KMS-11 (cell line): ENCODE data around the gene DTNBP1.

Source experiments
- H2AFZ ChIP-seq: fragments of 200-600 bp; sonication (generic); 2 replicates; pipeline ENCODE4 v1.6.1; 2016; ENCODE audit warnings: antibody characterized with exemption, mixed run types, low read depth
- H3K27ac ChIP-seq: fragments of 200-600 bp; sonication (generic); 2 replicates; pipeline ENCODE4 v1.6.1; 2016; ENCODE audit warnings: mild to moderate bottlenecking, mixed run types
- H3K27me3 ChIP-seq: fragments of 200-600 bp; sonication (generic); 2 replicates; pipeline ENCODE4 v1.6.1; 2017; ENCODE audit warnings: mild to moderate bottlenecking, low read depth, mixed run types, moderate library complexity; ENCODE audit not compliant: insufficient read depth
- H3K36me3 ChIP-seq: fragments of 200-600 bp; sonication (generic); 2 replicates; pipeline ENCODE4 v1.6.1; 2017; ENCODE audit warnings: mild to moderate bottlenecking, mixed run types; ENCODE audit not compliant: insufficient read depth
- H3K4me1 ChIP-seq: fragments of 200-600 bp; sonication (generic); 2 replicates; pipeline ENCODE4 v1.6.1; 2016; ENCODE audit warnings: mild to moderate bottlenecking, low read depth, mixed run types; ENCODE audit not compliant: poor library complexity, severe bottlenecking
- H3K4me2 ChIP-seq: fragments of 200-600 bp; sonication (generic); 2 replicates; pipeline ENCODE4 v1.7.0; 2016; ENCODE audit warnings: mild to moderate bottlenecking, mixed run types
- H3K4me3 ChIP-seq: fragments of 200-600 bp; sonication (generic); IDR thresholded peaks from 2 replicates; pipeline ENCODE4 v1.6.1; 2017; ENCODE audit warnings: low read depth, low read length, mixed read lengths; ENCODE audit not compliant: insufficient read depth
- H3K79me2 ChIP-seq: fragments of 200-600 bp; sonication (generic); 2 replicates; pipeline ENCODE4 v1.6.1; 2016; ENCODE audit warnings: low read depth, mixed run types; ENCODE audit not compliant: insufficient read depth
- H3K9ac ChIP-seq: fragments of 200-600 bp; sonication (generic); 2 replicates; pipeline ENCODE4 v1.6.1; 2016; ENCODE audit warnings: mild to moderate bottlenecking, mixed run types
- H4K20me1 ChIP-seq: fragments of 200-600 bp; sonication (generic); 2 replicates; pipeline ENCODE4 v1.6.1; 2016; ENCODE audit warnings: mild to moderate bottlenecking, mixed run types; ENCODE audit not compliant: insufficient read depth
- TF ChIP-seq, protein P1 (sequence below): fragments of 200-600 bp; sonication (generic); conservative IDR thresholded peaks from 2 replicates; pipeline ENCODE4 v1.6.1; 2017; ENCODE audit warnings: low read depth, mild to moderate bottlenecking, antibody characterized with exemption, low read length, moderate library complexity, mixed read lengths

Gene DTNBP1

DNA sequence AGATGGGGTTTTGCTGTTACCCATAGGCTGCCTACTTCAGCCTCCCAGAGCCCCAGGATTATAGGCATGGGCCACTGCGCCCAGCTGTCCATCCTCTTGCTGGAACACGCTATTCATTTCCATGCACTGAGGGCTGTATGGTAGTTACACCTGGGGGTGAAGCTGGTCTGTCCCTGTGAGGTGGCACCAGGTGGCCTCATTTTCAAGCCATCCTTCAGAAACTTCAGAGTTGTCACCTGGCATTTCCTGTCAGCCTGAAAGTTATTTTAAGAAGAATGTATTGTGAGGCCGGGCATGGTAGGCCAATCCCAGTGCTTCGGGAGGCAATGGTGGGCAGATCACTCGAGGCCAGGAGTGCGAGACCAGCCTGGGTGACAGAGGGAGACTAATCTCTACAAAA, 147.6 kb downstream of the DTNBP1 start:
- Histone ChIP-seq H3K79me2 (no peaks in the 10 kb centered on the region), H3K36me3 (no peaks in the 10 kb centered on the region), H4K20me1 (no peaks in the 10 kb centered on the region), H3K27ac (no peak overlapping the region), H3K27me3 (no peaks in the 10 kb centered on the region), H3K4me1 (no peaks in the 10 kb centered on the region), H3K4me2 (no peak overlapping the region), H2AFZ (no peak overlapping the region), H3K4me3 (no peak overlapping the region), H3K9ac (no peak overlapping the region)
- TF ChIP-seq, protein P1, sequence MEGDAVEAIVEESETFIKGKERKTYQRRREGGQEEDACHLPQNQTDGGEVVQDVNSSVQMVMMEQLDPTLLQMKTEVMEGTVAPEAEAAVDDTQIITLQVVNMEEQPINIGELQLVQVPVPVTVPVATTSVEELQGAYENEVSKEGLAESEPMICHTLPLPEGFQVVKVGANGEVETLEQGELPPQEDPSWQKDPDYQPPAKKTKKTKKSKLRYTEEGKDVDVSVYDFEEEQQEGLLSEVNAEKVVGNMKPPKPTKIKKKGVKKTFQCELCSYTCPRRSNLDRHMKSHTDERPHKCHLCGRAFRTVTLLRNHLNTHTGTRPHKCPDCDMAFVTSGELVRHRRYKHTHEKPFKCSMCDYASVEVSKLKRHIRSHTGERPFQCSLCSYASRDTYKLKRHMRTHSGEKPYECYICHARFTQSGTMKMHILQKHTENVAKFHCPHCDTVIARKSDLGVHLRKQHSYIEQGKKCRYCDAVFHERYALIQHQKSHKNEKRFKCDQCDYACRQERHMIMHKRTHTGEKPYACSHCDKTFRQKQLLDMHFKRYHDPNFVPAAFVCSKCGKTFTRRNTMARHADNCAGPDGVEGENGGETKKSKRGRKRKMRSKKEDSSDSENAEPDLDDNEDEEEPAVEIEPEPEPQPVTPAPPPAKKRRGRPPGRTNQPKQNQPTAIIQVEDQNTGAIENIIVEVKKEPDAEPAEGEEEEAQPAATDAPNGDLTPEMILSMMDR: no peak

DNA sequence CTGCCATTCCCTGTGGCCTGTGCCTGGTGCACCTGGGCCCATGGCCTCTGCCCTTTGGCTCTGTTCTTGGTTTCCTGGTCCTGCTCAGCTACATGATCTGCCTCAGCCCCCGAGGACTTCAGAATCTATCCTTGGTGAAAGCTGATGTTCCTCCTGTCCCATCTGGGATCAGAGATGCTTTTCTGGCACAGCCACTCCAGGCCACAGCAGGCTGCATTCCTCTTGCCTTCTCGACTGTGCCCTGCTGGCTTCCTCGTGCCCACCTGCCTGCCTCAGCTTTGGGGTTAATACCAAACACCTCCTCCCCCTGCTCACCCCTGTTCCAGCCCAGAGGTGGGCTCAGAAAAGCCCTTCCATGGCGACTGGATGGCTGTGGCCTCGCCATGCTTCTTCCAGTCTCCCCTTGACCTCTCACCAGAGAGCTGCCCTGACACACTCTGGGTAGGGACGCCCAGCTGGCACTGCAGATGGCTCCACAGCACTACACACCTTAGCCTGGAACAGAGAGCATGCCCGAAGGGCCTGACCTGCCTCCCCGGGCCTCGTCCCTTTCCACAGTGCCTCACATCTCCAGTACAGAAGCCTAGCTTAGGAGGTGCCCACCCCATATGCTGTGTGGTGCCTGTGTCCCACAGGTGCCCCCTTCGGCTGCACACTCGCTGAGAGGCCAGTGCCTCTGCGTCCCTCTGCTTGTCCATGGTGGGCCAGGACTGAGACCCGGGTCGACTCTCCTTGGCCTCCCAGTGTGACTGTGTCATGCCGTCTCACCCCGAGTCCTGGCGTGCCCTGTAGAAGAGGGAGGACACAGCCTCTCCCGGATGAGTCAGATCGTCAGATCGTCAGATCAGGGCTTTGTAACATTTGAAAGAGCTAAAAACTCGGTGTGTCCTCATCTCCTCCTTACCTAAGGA, 148.8 kb downstream of the DTNBP1 start:
- no peak overlapping the region for H2AFZ ChIP-seq
- H3K4me3 ChIP-seq: no peak overlapping the region
- H3K9ac ChIP-seq: no peak overlapping the region
- no peak overlapping the region for H3K27ac ChIP-seq
- TF ChIP-seq, protein P1: no peak
- no peaks in the 10 kb centered on the region for H3K36me3 ChIP-seq
- no peak overlapping the region for H3K4me2 ChIP-seq
- H3K79me2 ChIP-seq: no peaks in the 10 kb centered on the region
- H3K27me3 ChIP-seq: no peaks in the 10 kb centered on the region
- no peaks in the 10 kb centered on the region for H3K4me1 ChIP-seq
- no peaks in the 10 kb centered on the region for H4K20me1 ChIP-seq

DNA sequence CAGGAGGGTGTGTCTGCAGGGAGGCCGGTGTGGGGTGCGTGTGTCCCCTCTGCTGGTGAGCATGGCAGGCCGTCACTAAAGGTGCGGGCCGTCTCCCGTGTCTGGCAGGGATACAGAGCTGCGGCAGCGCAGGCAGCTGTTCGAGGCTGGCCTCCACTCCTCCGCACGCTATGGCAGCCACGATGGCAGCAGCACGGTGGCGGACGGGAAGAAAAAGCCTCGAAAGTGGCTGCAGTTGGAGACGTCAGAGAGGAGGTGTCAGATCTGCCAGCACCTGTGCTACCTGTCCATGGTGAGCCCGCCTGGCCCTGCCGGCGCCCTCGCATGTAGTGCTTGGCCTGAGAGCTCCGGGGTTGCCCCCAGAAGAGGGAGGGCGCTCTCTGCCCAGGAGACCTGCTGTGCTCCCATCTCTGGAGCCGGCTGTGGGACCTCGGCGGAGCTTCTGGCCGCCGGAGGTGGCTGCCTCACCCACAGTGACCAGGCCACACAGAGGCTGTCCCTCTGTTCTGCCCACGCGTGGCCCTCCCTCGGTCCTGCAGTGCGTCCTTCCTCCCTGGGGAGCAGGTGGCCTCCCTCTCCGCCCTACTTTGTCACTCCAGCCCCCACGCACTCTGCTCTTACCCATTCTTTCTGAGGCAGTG, 149.6 kb downstream of the DTNBP1 start:
- H3K4me2 ChIP-seq: no peak overlapping the region
- H3K36me3 ChIP-seq: no peaks in the 10 kb centered on the region
- H3K9ac ChIP-seq: no peak overlapping the region
- no peaks in the 10 kb centered on the region for H3K79me2 ChIP-seq
- H4K20me1 ChIP-seq: no peaks in the 10 kb centered on the region
- H3K4me1 ChIP-seq: no peaks in the 10 kb centered on the region
- H2AFZ ChIP-seq: no peak overlapping the region
- H3K27me3 ChIP-seq: no peaks in the 10 kb centered on the region
- TF ChIP-seq, protein P1: no peak
- H3K4me3 ChIP-seq: no peak overlapping the region
- H3K27ac ChIP-seq: no peak overlapping the region

DNA sequence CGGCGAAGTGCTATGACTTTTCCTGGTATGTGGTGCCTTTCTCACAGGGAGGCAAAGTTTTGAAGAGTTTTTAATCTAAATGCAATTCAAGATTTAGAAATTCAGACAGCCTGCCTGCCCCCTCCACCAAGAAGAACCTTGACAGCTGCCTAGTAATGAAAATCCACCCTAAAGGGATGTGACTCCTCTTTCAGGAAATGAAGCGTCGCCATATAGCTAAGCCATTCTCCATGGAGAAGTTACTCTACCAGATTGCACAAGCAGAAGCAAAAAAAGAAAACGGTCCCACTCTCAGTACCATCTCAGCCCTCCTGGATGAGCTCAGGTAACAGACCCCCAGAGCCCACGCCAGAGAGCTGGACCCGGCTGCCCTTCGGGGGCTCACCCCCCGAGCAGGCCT, 150.1 kb downstream of the DTNBP1 start:
- Histone ChIP-seq H3K36me3 (no peaks in the 10 kb centered on the region), H3K4me3 (no peak overlapping the region), H3K4me2 (no peak overlapping the region), H3K79me2 (no peaks in the 10 kb centered on the region), H3K9ac (no peak overlapping the region), H3K27ac (no peak overlapping the region), H2AFZ (no peak overlapping the region), H4K20me1 (no peaks in the 10 kb centered on the region), H3K27me3 (no peaks in the 10 kb centered on the region), H3K4me1 (no peaks in the 10 kb centered on the region)
- TF ChIP-seq, protein P1: no peak
